Motor neuron (in vitro differentiated cells): Measurements from ENCODE around the gene PRMT1. TPM values are rescaled to one million over a fixed set of nuclear protein-coding genes. Genes with fewer than 3 reads are reported as not detected.

Source experiments
- ATAC-seq, 8 experiments: fragments of 200-7000 bp; cut with Tn5 transposase; replicated peaks in 6 of 8; 2 replicates each; pipeline ENCODE4 v1.8.0; 2021; ENCODE audit warnings: mild to moderate bottlenecking in 8 of 8, moderate library complexity in 8 of 8
- H3K27ac ChIP-seq, 2 donors: fragments of 250-450 bp; sonication (Bioruptor Pico); 2 replicates each; pipeline ENCODE4 v1.9.0; 2021; ENCODE audit warnings: antibody characterized with exemption in 2 of 2, mild to moderate bottlenecking in 2 of 2, moderate library complexity in 1 of 2
- H3K4me1 ChIP-seq, 2 donors: fragments of 250-450 bp; sonication (Bioruptor Pico); replicated peaks in 1 of 2; 2 replicates each; pipeline ENCODE4 v1.6.1; 2021; ENCODE audit warnings: antibody characterized with exemption in 2 of 2, mild to moderate bottlenecking in 2 of 2, moderate library complexity in 1 of 2
- H3K4me3 ChIP-seq, 5 donors: fragments of 250-450 bp; sonication (Bioruptor Pico); 2 replicates each; pipeline ENCODE4 v1.9.0; 2021; ENCODE audit warnings: antibody characterized with exemption in 5 of 5, mild to moderate bottlenecking in 5 of 5, moderate library complexity in 4 of 5
- WGBS, 10 experiments: fragments of 450-650 bp; shearing (Covaris generic); methylation state at CpG; one replicate each; pipeline ENCODE4 v1.0.0; 2022; 5-methylcytosine and 5-hydroxymethylcytosine counted together
- in situ Hi-C, 9 experiments: fragments of 400-800 bp; cut with MboI; loops; one replicate each; pipeline ENCODE4 v1.15.0; 2021; ENCODE audit warnings: low sequenced_read_pairs in 9 of 9, low pct_unique_long_range_greater_than_20kb in 2 of 9; ENCODE audit not compliant: unreplicated experiment in 9 of 9
- total RNA-seq, 8 experiments: library from RNA; unstranded; fragments of 300-600 nt; gene quantifications; 2 replicates each; pipeline versions ENCODE4 v1.2.3 to v1.2.4, GENCODE V29; 2022

The PRMT1 gene
- total RNA-seq, 8 experiments from 2014 or later: 190 to 369 (median 229) TPM

GRCh38 chr19:49654581-49654980 is 22.5 kb upstream of the PRMT1 start:
- in situ Hi-C loops: no loop called here
- Histone ChIP-seq H3K4me3 (no peak overlapping the region), H3K27ac (no peak overlapping the region), H3K4me1 (peaks cover 0 to 4% of the 10 kb centered on the region in 2 donors)
- no CpG with 5 or more reads among the region's 10 CpGs for WGBS, 10 experiments
- ATAC-seq: no peak

- 87 to 100% (median 94%) methylated on average over 2 to 10 of the region's 23 CpGs; no CpG with 5 or more reads in 2 of the 10 experiments for WGBS, 10 experiments
- no peak overlapping the region for H3K4me3 ChIP-seq
- no peak overlapping the region for H3K27ac ChIP-seq
- ATAC-seq: no peak
- peaks cover 0 to 4% of the 10 kb centered on the region in 2 donors for H3K4me1 ChIP-seq
- in situ Hi-C loops: no loop called here
Measured at GRCh38 chr19:49655570-49656455, 21.3 kb upstream of the PRMT1 start.

GRCh38 chr19:49656456-49657109 is 20.5 kb upstream of the PRMT1 start:
- H3K27ac ChIP-seq: no peak overlapping the region
- no peak overlapping the region for H3K4me3 ChIP-seq
- peaks cover 0 to 4% of the 10 kb centered on the region in 2 donors for H3K4me1 ChIP-seq
- ATAC-seq: no peak
- in situ Hi-C loops: no loop called here
- WGBS, 10 experiments: 50 to 100% (median 83%) methylated on average over 1 to 7 of the region's 17 CpGs; no CpG with 5 or more reads in 2 of the 10 experiments

GRCh38 chr19:49657493-49658138 is 19.5 kb upstream of the PRMT1 start:
- Histone ChIP-seq H3K27ac (no peak overlapping the region), H3K4me1 (peaks cover 0 to 4% of the 10 kb centered on the region in 2 donors), H3K4me3 (no peak overlapping the region)
- no peak for ATAC-seq
- in situ Hi-C loops: no loop called here
- WGBS, 10 experiments: 70 to 100% (median 95%) methylated on average over 1 to 8 of the region's 22 CpGs; no CpG with 5 or more reads in 5 of the 10 experiments

- no peak overlapping the region for H3K27ac ChIP-seq
Measured at GRCh38 chr19:49658139-49658517, 18.9 kb upstream of the PRMT1 start.

GRCh38 chr19:49658566-49659442 is 18.3 kb upstream of the PRMT1 start:
- in situ Hi-C loops: no loop called here
- H3K4me3 ChIP-seq: no peak overlapping the region
- WGBS, 10 experiments: 80 to 100% (median 98%) methylated on average over 1 to 7 of the region's 12 CpGs; no CpG with 5 or more reads in 4 of the 10 experiments
- ATAC-seq: no peak
- H3K4me1 ChIP-seq: peaks cover 4 to 8% of the 10 kb centered on the region in 2 donors
- no peak overlapping the region for H3K27ac ChIP-seq

More at GRCh38 chr19:49658139-49658517, 18.9 kb upstream of the PRMT1 start:
- ATAC-seq: peak in 1 of 8 experiments; percentile 2
- WGBS, 10 experiments: 94% methylated on average over 3 of the region's 15 CpGs; no CpG with 5 or more reads in 9 of the 10 experiments
- in situ Hi-C loops: no loop called here
- H3K4me3 ChIP-seq: no peak overlapping the region
- peaks cover 0 to 4% of the 10 kb centered on the region in 2 donors for H3K4me1 ChIP-seq

- ATAC-seq: no peak
- no peak overlapping the region for H3K4me3 ChIP-seq
- in situ Hi-C loops: no loop called here
- WGBS, 10 experiments: 86 to 100% (median 91%) methylated on average over 1 to 7 of the region's 15 CpGs; no CpG with 5 or more reads in 5 of the 10 experiments
- no peak overlapping the region for H3K27ac ChIP-seq
- peaks cover 8 to 12% of the 10 kb centered on the region in 2 donors for H3K4me1 ChIP-seq
Measured at GRCh38 chr19:49660338-49660961, 16.6 kb upstream of the PRMT1 start.

- 70% methylated on average over 2 of the region's 16 CpGs; no CpG with 5 or more reads in 9 of the 10 experiments for WGBS, 10 experiments
- H3K4me3 ChIP-seq: no peak overlapping the region
- H3K27ac ChIP-seq: no peak overlapping the region
- in situ Hi-C loops: no loop called here
- peaks cover 8 to 15% of the 10 kb centered on the region in 2 donors for H3K4me1 ChIP-seq
- ATAC-seq: no peak
Measured at GRCh38 chr19:49662011-49662410, 15.1 kb upstream of the PRMT1 start.

- in situ Hi-C loops: no loop called here
Measured at GRCh38 chr19:49663224-49663623, 13.8 kb upstream of the PRMT1 start.

GRCh38 chr19:49664171-49665035 is 12.7 kb upstream of the PRMT1 start:
- peak; percentile 48 to 75 (median 72) for ATAC-seq
- Histone ChIP-seq H3K4me3 (peak overlapping the region; percentile 54 to 86 (median 64)), H3K4me1 (peaks cover 7 to 15% of the 10 kb centered on the region in 2 donors), H3K27ac (peak overlapping the region; percentile 56 to 79)
- in situ Hi-C loops: no loop called here
- 0 to 2% (median 0%) methylated on average over 1 to 9 of the region's 53 CpGs; no CpG with 5 or more reads in 4 of the 10 experiments for WGBS, 10 experiments

More at GRCh38 chr19:49663224-49663623, 13.8 kb upstream of the PRMT1 start:
- Histone ChIP-seq H3K4me1 (peaks cover 7 to 15% of the 10 kb centered on the region in 2 donors), H3K27ac (no peak overlapping the region), H3K4me3 (no peak overlapping the region)
- 88 to 95% (median 92%) methylated on average over 2 to 6 of the region's 12 CpGs; no CpG with 5 or more reads in 7 of the 10 experiments for WGBS, 10 experiments
- ATAC-seq: no peak

- WGBS, 10 experiments: 0% methylated on average over 1 to 4 of the region's 7 CpGs; no CpG with 5 or more reads in 3 of the 10 experiments
- Histone ChIP-seq H3K4me1 (peaks cover 7 to 15% of the 10 kb centered on the region in 2 donors), H3K4me3 (peak overlapping the region; percentile 54 to 86 (median 64)), H3K27ac (peak overlapping the region; percentile 56 to 79)
- in situ Hi-C loops: no loop called here
- ATAC-seq: peak in 2 of 8 experiments; percentile 9 to 10
Measured at GRCh38 chr19:49665036-49665350, 12.1 kb upstream of the PRMT1 start.
